ENCODE measurements around the gene SOWAHB.
"Not testable (repeated sequence)": the region's sequence is repeated elsewhere in the genome, so short reads cannot be mapped to it uniquely, and the experiment has no call there.

Gene SOWAHB

DNA sequence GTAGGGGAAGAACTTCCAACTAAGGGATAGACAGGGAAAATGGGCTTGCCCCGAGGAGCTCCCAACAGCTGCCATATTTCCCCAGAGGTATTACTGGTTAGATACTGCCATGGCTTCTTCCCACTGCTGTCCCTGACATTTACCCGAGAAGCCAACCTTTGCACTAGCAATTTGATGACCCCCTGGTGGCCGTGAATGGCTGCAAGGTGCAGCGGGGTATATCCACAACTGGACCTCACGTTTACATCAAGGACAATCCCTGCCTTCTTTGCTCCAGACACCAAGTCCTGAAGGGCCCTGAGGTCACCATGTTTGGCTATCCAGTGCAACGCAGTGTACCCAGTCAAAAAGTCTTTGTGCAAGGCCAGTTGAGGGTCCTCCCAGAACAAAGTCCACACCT lies 2.3 kb downstream of the SOWAHB start:
- DNase-seq: no peak

DNA sequence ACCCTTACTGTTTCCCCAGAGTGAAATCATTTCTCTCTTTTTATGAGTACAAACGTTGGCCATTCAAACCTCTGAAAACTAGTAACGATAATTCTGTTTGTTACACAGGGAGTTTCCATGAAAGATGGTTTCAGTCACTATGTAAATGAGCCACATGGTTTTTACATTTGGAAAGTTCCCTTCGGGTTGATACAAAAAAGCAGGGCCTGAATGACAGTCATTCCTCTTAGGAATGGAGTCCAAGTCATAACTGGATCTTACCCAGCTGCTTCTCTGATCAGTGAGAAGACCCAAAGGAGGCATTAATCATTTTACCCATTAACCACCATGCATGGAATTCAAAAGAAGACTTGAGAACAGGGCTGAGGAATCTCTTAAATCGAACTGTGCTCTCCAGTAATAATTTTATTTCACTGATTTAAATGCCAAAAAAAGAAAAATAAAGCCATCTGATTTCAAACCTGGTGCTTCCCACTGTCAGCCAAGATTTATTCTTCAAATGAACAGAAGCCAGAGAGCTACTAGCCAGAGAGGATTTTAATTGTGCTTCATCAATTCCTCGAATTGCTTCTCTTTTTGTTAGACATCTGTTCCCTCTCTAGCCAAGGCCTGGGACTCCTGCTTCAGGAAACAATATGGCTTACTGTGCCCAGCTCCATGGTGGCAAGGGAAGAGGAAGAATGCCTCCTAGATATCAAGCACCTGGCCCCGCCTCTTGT lies 3.2 kb downstream of the SOWAHB start:
- peak; percentile 78 for DNase-seq

DNA sequence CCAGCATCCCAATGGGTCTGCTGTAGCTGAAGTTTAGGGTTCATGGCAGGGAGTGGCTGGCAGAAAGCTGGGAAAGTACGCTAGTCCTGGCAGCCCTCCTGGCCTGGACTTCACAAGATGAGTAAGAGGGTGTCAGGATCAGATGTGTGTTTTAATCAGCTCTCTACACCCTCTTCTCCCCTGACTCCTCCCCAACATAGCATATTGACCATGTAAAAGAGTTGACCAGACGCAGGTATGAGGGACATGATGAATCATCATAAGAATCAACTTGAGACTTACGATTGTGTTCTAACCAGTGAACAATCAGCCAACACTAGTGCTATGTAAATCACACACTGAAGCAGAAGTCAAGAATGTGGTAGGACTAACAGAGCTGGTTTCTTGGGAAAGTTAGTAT lies 5.3 kb downstream of the SOWAHB start:
- DNase-seq: no peak

DNA sequence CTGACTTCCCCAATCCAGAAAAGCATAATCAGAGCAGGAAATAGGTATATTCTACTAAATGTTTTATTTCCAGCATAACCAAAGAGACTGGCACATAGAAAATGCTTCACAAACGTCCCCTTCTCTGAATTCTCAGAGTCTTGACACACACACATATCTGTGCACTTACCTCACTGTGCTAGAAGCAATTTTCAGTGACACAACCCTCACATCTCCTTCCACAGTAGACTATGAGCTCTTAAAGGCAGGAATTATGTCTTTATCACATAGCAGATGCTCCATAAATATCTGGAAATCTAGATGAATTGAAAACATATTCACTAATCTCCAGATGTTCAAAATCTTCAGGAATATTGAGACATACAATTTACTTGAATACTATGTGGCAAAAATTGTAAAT lies 5.9 kb downstream of the SOWAHB start:
- no peak for DNase-seq

DNA sequence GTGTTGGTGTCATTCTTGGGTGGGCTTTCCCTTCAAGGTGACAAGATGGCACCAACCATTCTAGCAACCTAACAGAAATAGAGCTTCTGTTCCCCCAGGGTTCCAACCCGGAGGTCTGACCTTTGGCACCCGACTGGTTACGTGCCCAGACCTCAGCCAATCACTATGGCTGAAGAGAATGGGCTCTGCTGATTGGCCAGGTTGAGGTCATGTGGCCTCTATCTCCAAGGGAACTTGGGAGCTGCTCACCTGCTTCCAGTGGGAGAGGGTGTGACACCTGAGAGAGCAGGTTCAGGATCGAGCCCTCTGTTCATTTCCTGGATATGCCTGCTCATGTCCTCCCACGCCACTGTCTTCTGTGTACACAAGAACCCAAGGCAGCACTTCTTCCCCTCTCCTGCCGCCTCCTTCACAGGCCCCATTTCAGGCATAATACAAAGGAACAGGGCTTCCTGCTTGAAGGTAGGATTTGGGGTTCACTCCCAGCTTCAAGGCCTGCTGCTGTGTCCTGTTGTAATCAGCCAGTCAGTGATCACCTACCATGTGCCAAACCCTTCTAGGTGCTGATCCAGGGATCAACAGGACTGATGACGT lies 11.0 kb downstream of the SOWAHB start:
- DNase-seq: no peak

DNA sequence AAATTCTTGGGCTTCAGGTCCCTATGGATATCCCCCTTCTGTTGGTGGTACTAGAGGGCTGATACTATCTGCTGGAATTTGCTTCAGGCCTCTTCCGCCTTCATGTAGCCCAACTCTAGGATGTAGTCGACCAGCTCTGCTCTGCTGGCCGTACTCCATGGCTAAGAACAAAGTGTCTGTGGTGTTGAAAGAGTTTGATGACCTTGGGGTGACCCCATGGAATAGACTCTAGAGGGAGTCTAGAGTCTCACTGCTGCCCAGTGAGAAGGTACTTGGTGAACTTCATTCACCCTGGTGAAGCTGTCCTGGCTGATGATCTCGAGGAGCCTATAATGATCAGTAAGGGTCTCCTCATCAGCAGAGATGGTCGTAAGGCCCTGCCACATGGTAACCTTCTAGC lies 11.7 kb downstream of the SOWAHB start:
- no peak for DNase-seq

- DNase-seq: no peak
These were observed 14.8 kb downstream of the SOWAHB start for GRCh38 chr4:76883147-76883546.

GRCh38 chr4:76882630-76883029 lies 15.3 kb downstream of the SOWAHB start:
- no peak for DNase-seq

- no peak for DNase-seq
These were observed 16.6 kb downstream of the SOWAHB start for GRCh38 chr4:76881375-76881774.

DNA sequence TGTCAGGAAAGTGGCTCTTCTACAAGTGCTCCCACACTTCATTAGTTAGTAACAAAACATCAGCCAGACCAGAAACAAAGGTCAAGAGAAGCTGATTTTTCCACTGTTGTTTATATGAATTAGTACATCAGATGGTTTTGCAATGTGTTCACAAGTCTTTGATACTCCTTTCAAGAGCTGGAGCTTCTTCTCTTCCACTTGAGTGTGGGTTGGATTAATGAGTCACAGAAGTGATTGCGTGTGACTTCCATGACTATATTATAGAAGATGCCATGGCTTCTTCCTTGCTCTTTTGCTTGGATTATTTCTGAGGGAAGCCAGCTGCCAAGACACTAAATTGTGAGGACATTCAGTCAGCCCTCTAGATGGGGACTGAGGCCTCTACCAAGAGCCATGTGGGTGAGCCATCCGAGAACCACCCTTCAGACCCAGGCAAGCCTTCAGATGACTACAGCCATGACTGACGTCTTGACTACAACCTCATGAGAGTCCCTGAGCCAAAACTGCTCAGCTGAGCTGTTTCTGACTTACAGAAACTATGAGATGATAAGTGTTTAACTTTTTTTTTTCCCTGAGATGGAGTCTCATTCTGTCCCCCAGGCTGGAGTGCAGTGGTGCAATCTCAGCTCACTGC lies 18.1 kb downstream of the SOWAHB start:
- no peak for DNase-seq

DNA sequence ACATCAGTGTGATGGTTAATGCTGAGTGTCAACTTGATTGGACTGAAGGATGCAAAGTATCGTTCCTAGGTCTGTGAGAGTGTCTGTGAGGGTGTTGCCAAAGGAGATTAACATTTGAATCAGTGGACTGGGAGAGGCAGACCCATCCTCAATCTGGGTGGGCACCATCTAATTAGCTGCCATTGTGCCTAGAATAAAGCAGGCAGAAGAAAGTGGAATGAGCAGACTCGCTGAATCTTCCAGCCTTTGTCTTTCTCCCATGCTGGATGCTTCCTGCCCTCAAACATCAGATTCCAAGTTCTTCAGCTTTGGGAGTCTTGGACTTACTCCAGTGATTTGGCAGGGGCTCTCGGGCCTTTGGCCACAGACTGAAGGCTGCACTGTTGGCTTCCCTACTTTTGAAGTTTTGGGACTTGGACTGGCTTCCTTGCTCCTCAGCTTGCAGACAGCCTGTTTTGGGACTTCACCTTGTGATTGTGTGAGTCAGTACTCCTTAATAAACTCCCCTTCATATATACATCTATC lies 19.2 kb downstream of the SOWAHB start:
- DNase-seq: not testable (repeated sequence)

GRCh38 chr4:76874176-76874575 lies 23.8 kb downstream of the SOWAHB start:
- no peak for DNase-seq

- no peak for DNase-seq
These were observed 24.4 kb downstream of the SOWAHB start for GRCh38 chr4:76873495-76873894.

GRCh38 chr4:76872556-76872955 lies 25.4 kb downstream of the SOWAHB start:
- DNase-seq: no peak

GRCh38 chr4:76868780-76869179 lies 29.2 kb downstream of the SOWAHB start:
- DNase-seq: not testable (repeated sequence)

DNA sequence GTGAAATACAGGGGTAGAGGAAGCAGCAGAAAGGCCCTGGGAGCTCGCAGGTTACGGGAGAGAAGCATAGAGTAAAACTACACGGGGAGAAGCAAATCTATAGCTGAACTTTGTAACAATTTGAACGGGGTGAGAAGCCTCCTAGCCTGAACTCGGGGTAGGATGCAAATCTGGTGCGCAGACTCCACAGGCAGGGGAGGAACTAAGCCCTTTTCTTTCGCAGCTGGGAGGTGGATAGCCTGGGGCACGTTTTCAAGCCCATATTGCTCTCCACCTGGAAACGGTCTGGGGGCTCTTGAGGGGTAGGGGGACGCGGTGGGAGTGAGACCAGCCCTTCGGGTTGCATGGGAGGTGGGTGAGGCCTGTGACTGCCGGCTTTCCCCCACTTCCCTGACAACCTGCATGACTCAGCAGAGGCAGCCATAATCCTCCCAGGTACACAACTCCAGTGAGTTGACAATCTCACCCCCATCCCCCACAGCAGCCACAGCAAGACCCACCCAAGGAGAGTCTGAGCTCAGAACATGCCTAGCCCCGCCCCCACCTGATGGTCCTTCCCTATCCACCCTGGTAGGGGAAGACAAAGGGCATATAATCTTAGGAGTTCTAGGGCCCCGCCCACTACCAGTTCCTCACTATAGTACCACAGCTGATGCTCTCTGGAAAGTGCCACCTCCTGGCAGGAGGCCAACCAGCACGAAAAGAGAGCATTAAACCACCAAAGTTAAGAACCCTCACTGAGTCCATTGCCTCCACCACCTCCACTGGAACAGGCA lies 29.9 kb downstream of the SOWAHB start:
- no peak for DNase-seq

DNA sequence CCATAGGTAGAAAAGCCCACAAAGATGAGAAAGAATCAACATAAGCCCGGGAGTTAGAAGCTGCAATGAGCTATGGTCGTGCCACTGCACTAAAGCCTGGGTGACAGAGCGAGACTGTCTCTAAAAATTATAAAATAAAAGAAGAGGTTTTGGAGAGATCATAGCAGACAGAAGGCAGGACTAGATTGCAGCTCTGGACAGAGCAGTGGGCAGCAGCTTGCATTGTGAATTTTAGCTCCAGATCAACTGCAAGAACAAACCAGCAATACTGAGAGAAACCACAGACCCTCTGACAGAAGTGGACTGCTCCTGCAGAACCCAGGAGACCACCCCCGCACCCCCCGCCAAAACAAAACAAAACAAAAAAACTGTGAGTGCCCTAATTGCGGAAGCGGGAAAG lies 30.6 kb downstream of the SOWAHB start:
- no peak for DNase-seq

DNA sequence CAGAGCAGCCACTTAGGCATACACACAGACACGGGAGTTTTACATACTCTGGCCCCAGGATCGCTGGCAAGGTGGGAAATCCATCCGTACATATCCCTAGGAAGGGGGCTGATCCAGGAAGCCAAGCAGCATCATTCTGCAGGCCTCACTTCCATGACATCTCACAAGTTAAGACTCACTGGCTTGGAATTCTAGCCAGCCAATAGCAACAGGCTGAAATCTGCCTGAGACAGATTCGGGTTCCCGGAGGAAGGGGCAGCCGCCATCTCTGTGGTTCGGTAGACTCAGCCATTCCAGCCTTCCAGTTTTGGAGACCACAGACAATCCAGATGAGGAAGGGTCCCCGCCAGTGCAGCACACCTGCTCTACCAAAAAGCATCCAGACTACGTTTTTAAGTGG lies 31.3 kb downstream of the SOWAHB start:
- DNase-seq: no peak

- DNase-seq: no peak
These were observed 39.6 kb downstream of the SOWAHB start for GRCh38 chr4:76858319-76858718.

DNA sequence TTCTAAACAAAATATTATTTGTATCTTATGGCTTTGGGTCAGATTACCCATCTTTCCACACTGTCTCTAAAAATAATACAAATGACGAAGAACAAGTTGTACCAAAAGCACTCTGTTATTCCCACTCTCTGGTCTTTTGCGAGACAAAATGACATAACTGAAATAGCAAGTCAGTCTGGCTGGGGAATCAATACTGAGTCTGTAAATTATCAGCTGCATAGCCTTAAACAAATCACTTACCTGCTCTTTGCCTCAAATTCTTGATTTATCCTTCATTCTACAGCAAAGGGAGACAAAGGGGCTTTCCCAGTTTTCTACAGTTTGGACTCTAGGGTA lies 40.9 kb downstream of the SOWAHB start:
- DNase-seq: no peak

DNA sequence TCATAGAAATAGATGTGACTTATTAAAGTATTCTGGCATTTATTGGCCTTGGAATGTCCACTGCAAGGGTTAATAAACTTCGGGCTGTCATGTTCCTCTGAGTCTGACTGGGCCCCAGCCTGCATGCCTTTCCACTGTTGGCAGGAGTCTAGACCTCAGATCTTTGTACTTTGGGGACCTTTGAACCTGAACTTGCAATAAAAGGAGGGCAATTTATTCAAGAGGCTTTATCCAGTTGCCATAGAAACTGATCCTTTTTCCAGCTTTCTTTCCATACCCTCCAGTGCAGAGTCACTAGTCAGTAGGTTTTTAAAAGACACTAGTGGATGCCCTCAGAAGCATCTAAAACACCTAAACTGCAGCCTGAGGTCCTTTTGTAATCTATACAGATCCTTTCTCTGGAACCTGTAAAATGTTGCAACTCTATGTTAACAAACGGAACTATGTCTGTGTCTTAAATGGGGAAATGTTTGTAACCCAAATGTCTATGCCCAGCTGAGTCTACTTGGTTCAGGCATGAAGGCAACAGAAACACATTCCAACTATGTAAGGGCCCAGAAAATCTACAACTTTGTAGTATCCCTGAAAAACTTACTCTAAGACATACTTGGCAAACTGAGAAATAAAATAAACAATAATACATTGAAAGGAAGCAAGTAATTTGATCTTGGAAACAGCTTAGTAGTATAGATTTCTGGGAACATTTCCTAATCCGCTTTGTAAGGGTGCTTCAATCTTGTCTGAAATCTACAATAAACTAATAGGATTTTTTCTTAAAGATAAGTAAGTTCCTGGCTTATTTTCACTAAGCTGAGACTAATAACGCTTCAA lies 41.5 kb downstream of the SOWAHB start:
- DNase-seq: no peak

GRCh38 chr4:76854858-76855257 lies 43.1 kb downstream of the SOWAHB start:
- DNase-seq: no peak

DNA sequence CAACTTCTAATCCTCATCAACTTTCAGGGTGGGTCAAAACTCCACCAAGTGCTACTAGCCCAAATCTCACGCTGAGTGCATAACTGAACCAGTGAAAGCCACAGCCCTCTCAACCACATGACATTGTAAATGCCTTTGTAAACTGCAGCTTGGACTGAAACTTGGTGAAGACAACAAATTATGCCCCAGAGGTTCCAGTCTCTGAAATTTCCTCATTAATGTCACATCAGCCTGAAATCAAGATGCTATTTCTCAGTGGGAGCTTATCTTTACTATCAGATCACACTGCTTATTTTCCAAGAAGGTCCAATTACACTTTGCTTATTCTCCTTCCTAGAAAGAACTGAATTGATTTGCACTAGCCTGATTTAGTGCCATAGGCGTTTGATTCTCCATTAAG lies 46.6 kb downstream of the SOWAHB start:
- DNase-seq: no peak
